GM12878 (cell line): Measurements from ENCODE around the gene ERVK3-1. TPM values are rescaled to one million over a fixed set of nuclear protein-coding genes. Genes with fewer than 3 reads are reported as not detected.

Experiments used
- ASH2L ChIP-seq: fragments of 300-600, 200-600 bp; sonication (generic); IDR thresholded peaks from 2 replicates; pipeline ENCODE4 v1.6.1; 2017; ENCODE audit warnings: low read depth, mild to moderate bottlenecking, borderline replicate concordance
- ATF2 ChIP-seq: IDR thresholded peaks from 2 replicates; pipeline ENCODE4 v1.6.1; 2012; ENCODE audit warnings: low read length, inconsistent platforms
- BMI1 ChIP-seq: fragments of 450-650 bp; IDR thresholded peaks from 2 replicates; pipeline ENCODE4 v1.6.1; 2016; ENCODE audit warnings: mild to moderate bottlenecking, moderate library complexity, borderline replicate concordance
- ESRRA ChIP-seq: IDR thresholded peaks from 2 replicates; pipeline ENCODE4 v1.6.1; 2012; ENCODE audit warnings: mild to moderate bottlenecking, low read length, improper control_type of control experiment
- GABPA ChIP-seq: IDR thresholded peaks from 2 replicates; pipeline ENCODE4 v1.6.1; 2014; ENCODE audit warnings: antibody characterized with exemption, low read depth, mild to moderate bottlenecking, inconsistent platforms
- NR2C1 ChIP-seq: fragments of 450-650 bp; IDR thresholded peaks from 2 replicates; pipeline ENCODE4 v1.6.1; 2017; ENCODE audit warnings: antibody characterized with exemption, mild to moderate bottlenecking, moderate library complexity
- NR2F1 ChIP-seq: fragments of 450-650 bp; conservative IDR thresholded peaks from 2 replicates; pipeline ENCODE4 v1.6.1; 2017; ENCODE audit warnings: mild to moderate bottlenecking
- RELA ChIP-seq: fragments of 450-650 bp; IDR thresholded peaks from 2 replicates; pipeline ENCODE4 v1.8.0; 2014; ENCODE audit warnings: borderline replicate concordance; ENCODE audit not compliant: partially characterized antibody
- SMARCA5 ChIP-seq: fragments of 450-650 bp; IDR thresholded peaks from 2 replicates; pipeline ENCODE4 v1.6.1; 2017; ENCODE audit warnings: mild to moderate bottlenecking
- ZNF274 ChIP-seq: IDR thresholded peaks from one replicate; pipeline ENCODE4 v1.8.0; 2011; ENCODE audit not compliant: insufficient read length, insufficient read depth
- polyA plus RNA-seq, 11 experiments: library from polyadenylated mRNA; depleted of rRNA in 4 of 11; unstranded in 6 of 11; stranded (reverse) in 5 of 11; fragments of >200 nt; fragmentation: Nextera tagmentation in 4 of 11; fragmentation: Illumina TruSeq in 1 of 11; extraction: Ambion mirVana in 4 of 11; extraction: Trizol in 1 of 11; gene quantifications; 1 replicate in 1 of 11; 2 replicates in 10 of 11; pipeline versions ENCODE4 v1.2.1 to v1.2.3, GENCODE V29; 2011 to 2016; ENCODE audit warnings: inconsistent platforms in 2 of 11, missing spikeins in 2 of 11, low read depth in 1 of 11
- total RNA-seq, 4 experiments: library from RNA; depleted of rRNA in 3 of 4; stranded (reverse); fragments of >200 nt in 3 of 4; fragmentation: Illumina TruSeq in 1 of 4; extraction: Trizol in 1 of 4; gene quantifications; 2 replicates each; pipeline versions ENCODE4 v1.2.1 to v1.2.3, GENCODE V29; 2013 to 2021
- TF ChIP-seq, protein P1 (sequence below): fragments of 450-650 bp; IDR thresholded peaks from 2 replicates; pipeline ENCODE4 v1.6.1; 2017; ENCODE audit warnings: antibody characterized with exemption, mild to moderate bottlenecking, moderate library complexity
- TF ChIP-seq, protein P2 (sequence below): fragments of 450-650 bp; formaldehyde crosslinking; IDR thresholded peaks from 2 replicates; pipeline ENCODE4 v1.4.0; 2020; ENCODE audit warnings: mild to moderate bottlenecking, moderate library complexity
- TF ChIP-seq, protein P3 (sequence below): fragments of 450-650 bp; IDR thresholded peaks from 2 replicates; pipeline ENCODE4 v1.6.1; 2016; ENCODE audit warnings: mild to moderate bottlenecking, moderate library complexity, borderline replicate concordance
- TF ChIP-seq, protein P4 (sequence below): fragments of 450-650 bp; IDR thresholded peaks from 2 replicates; pipeline ENCODE4 v1.6.1; 2016; ENCODE audit warnings: mild to moderate bottlenecking

The ERVK3-1 gene
- total and polyA plus RNA-seq, 10 of the 15 experiments (the other 5 are each of a cell fraction or from before 2014, with no cell fraction given): 59.3 to 172 (median 95.8) TPM

DNA sequence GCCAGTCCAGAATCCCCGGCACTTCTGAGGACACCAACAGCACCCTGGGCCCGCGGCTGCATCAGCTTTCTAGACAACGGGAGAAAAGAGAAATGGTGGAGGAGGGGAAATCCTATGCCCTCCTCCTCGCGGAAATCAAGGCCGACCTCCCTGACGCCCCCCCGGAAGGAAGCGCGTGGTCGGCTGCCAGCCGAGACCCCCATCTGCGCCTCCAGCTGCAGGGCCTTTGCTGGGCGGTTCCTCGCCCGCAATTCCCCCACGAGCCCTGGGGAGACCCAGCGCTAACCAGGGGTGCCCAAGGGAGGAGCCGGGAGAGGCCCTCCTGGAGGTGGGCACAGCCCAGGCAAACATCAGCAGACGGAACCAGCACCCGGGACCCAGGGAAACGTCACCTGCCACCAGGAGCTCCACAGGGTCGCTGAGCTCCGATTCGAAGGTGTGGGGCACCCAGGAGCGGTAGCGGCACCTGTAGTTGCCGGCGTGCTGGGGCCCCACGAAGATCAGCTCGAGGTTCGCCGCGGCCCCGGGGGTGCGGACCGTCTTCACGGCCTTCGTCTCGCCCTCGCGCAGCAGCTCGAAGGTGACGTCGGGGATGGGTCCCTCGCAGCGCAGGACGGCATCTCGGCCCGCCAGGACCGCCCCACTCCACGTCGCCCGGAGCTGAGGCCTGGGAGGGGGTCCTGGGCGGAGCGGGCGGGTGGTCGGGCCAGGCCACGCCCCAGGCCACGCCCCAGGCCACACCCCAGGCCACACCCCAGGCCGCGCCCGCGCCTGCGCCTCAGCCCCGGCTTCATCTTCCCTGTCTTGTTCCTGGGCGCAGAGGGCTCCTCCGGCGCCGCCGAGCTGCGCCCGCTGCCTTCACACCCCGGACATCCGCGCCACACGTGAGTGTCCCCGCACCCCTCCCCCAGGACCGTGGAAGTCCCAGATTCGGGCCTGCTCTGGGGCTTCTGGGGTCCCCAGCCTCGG lies 42.1 kb downstream of the ERVK3-1 start (continued):
- TF ChIP-seq BMI1 (no peak), NR2F1 (no peak), SMARCA5 (peak; percentile 23; the same call in 1 of the 2 replicates), ATF2 (no peak), RELA (no peak), ZNF274 (no peak), ASH2L (no peak), GABPA (no peak), ESRRA (no peak), NR2C1 (no peak)
- TF ChIP-seq, protein P1, sequence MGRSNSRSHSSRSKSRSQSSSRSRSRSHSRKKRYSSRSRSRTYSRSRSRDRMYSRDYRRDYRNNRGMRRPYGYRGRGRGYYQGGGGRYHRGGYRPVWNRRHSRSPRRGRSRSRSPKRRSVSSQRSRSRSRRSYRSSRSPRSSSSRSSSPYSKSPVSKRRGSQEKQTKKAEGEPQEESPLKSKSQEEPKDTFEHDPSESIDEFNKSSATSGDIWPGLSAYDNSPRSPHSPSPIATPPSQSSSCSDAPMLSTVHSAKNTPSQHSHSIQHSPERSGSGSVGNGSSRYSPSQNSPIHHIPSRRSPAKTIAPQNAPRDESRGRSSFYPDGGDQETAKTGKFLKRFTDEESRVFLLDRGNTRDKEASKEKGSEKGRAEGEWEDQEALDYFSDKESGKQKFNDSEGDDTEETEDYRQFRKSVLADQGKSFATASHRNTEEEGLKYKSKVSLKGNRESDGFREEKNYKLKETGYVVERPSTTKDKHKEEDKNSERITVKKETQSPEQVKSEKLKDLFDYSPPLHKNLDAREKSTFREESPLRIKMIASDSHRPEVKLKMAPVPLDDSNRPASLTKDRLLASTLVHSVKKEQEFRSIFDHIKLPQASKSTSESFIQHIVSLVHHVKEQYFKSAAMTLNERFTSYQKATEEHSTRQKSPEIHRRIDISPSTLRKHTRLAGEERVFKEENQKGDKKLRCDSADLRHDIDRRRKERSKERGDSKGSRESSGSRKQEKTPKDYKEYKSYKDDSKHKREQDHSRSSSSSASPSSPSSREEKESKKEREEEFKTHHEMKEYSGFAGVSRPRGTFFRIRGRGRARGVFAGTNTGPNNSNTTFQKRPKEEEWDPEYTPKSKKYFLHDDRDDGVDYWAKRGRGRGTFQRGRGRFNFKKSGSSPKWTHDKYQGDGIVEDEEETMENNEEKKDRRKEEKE: no peak
- TF ChIP-seq, protein P2, sequence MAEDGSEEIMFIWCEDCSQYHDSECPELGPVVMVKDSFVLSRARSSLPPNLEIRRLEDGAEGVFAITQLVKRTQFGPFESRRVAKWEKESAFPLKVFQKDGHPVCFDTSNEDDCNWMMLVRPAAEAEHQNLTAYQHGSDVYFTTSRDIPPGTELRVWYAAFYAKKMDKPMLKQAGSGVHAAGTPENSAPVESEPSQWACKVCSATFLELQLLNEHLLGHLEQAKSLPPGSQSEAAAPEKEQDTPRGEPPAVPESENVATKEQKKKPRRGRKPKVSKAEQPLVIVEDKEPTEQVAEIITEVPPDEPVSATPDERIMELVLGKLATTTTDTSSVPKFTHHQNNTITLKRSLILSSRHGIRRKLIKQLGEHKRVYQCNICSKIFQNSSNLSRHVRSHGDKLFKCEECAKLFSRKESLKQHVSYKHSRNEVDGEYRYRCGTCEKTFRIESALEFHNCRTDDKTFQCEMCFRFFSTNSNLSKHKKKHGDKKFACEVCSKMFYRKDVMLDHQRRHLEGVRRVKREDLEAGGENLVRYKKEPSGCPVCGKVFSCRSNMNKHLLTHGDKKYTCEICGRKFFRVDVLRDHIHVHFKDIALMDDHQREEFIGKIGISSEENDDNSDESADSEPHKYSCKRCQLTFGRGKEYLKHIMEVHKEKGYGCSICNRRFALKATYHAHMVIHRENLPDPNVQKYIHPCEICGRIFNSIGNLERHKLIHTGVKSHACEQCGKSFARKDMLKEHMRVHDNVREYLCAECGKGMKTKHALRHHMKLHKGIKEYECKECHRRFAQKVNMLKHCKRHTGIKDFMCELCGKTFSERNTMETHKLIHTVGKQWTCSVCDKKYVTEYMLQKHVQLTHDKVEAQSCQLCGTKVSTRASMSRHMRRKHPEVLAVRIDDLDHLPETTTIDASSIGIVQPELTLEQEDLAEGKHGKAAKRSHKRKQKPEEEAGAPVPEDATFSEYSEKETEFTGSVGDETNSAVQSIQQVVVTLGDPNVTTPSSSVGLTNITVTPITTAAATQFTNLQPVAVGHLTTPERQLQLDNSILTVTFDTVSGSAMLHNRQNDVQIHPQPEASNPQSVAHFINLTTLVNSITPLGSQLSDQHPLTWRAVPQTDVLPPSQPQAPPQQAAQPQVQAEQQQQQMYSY: no peak
- TF ChIP-seq, protein P3, sequence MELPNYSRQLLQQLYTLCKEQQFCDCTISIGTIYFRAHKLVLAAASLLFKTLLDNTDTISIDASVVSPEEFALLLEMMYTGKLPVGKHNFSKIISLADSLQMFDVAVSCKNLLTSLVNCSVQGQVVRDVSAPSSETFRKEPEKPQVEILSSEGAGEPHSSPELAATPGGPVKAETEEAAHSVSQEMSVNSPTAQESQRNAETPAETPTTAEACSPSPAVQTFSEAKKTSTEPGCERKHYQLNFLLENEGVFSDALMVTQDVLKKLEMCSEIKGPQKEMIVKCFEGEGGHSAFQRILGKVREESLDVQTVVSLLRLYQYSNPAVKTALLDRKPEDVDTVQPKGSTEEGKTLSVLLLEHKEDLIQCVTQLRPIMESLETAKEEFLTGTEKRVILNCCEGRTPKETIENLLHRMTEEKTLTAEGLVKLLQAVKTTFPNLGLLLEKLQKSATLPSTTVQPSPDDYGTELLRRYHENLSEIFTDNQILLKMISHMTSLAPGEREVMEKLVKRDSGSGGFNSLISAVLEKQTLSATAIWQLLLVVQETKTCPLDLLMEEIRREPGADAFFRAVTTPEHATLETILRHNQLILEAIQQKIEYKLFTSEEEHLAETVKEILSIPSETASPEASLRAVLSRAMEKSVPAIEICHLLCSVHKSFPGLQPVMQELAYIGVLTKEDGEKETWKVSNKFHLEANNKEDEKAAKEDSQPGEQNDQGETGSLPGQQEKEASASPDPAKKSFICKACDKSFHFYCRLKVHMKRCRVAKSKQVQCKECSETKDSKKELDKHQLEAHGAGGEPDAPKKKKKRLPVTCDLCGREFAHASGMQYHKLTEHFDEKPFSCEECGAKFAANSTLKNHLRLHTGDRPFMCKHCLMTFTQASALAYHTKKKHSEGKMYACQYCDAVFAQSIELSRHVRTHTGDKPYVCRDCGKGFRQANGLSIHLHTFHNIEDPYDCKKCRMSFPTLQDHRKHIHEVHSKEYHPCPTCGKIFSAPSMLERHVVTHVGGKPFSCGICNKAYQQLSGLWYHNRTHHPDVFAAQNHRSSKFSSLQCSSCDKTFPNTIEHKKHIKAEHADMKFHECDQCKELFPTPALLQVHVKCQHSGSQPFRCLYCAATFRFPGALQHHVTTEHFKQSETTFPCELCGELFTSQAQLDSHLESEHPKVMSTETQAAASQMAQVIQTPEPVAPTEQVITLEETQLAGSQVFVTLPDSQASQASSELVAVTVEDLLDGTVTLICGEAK: no peak
- TF ChIP-seq, protein P4, sequence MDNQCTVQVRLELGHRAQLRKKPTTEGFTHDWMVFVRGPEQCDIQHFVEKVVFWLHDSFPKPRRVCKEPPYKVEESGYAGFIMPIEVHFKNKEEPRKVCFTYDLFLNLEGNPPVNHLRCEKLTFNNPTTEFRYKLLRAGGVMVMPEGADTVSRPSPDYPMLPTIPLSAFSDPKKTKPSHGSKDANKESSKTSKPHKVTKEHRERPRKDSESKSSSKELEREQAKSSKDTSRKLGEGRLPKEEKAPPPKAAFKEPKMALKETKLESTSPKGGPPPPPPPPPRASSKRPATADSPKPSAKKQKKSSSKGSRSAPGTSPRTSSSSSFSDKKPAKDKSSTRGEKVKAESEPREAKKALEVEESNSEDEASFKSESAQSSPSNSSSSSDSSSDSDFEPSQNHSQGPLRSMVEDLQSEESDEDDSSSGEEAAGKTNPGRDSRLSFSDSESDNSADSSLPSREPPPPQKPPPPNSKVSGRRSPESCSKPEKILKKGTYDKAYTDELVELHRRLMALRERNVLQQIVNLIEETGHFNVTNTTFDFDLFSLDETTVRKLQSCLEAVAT: no peak
